ENCODE data around the gene THOC7.

The THOC7 gene

DNA sequence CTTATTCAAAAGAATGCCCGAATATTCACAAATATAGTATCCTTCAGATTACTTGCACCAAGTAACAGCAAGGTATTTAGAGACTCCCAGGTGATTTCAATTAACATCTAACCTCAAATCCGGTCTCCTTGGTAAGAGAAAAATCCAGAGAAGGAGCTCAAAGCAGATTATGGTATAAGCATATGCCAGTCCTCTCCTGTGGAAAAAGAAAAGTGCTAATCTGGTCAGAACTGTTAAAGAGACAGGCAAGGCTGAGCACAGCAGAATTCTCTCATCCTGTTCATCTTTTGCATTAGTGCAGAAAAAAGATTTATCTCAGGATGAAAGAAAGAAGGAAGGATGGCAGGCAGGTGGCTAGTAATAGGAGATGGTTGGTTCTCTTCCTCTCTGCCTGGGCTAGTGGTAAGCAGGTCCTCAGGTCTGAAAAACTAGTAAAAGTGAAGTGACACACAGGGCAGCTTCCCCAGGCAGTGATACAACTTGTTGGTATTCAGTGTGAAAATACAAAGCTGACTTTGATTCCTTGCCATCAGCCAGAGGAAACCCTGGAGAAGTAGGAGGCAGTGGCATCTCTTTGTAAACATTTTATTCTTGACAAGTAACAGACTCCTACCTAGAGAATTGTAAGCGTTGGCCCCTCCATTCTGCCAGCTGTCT lies 14.3 kb upstream of the THOC7 start:
- no peak for DNase-seq

DNA sequence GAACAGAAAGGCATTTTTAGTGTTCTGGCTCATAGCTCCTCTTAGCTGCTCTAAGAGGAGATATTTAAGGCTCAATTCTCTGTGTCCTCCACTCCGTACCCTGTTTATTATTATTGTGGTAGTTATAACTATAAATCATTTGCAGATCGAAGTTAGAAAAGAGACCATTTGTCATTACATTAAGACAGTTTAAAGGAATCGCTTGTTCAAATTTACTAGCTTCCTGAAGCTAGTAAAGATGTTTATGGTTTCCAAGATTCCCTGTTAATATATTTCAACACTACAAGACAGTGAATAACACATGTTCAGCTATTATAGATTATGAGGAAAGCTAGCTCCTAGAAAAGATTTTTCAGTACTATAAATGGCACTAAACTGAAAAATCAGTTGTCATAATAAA lies 12.7 kb upstream of the THOC7 start:
- no peak for DNase-seq

DNA sequence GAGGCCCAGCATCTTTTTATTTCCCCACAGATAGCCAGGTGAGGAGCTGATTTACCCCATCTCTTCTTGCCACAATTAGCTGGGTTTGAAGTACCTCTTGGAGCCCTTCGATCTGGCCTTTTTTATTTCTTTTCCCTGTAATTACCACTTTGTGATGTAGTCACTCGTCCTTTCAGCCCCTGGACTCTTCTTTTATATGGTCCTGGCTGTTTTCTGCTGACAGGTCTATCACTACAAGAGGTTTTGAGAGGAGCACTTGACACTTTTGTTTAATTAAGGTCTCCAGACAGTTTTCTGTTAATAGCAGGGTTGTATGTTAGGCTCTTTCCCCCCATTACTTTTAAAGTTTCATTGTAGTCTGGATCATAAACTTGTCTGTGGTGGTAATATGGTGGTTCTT lies 11.9 kb upstream of the THOC7 start:
- no peak for DNase-seq

DNA sequence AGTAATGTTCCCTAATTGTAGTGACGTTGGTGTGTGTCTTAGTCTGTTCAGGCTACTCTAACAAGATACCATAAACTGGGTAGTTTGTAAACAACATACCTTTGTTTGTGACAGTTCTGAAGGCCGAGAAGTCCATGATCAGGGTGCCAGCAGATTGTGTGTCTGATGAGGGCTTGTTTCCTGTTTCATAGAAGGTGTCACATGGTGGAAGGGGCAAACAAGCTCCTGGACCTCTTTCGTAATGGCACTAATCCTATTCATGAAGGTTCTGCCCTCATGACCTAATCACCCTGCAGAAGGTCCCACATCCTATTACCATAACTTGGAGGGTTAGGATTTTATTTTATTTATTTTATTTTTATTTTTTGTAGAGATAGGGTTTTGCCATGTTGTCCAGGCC lies 11.2 kb upstream of the THOC7 start:
- no peak for DNase-seq

DNA sequence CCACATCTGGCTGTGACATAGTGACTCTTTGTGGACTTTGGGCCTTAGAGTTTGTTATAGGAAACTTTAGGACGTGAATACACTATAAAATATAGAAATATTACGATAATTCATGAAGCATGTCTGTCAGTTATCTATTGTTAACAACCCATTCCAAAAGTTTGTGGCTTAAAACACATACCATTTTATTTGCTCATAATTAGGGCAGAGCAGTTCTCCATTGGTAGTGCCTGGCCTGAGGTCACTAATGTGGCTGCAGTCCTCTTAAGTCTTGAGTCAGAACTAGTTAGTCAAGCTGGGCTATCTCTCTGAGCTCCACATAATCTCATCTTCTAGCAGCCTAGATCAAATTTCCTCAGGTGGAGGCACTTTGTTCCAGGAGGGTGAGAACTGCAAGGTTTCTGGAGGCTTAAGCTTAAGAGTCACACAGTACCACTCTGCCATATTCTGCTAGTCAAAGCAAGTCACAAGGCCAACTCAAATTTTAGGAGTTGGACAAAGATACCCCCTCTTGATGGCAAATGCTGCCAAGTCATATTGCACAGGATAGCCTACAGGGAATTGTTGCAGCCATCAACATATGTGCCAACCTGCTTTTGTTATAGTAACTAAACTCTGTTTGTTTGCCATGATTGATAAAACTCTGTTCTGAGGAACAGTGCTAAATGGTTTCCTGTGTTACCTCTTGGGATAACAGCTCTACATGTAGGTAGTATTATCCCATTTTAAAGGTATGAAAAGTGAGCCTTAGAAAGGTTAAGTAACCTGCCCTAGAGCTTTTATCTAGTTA lies 8.7 kb upstream of the THOC7 start:
- no peak for DNase-seq

DNA sequence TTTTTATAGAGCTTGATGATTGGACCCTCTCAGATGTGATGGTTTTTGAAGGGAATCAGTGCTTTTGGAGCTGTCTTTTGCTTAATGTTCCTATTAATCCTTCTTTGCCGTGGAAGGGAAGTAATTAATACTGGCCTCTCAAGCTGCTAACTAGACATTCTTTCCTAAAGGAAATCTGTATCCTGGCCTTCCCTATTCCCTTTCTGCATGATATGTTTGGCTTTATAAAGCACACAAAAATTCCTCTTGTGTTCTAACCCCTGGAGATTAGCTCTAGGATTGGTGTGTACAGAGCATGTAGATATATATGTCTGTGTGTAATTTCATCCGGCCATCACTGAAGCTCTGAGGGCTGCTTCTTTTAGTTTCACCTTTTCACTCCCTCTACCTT lies 7.0 kb upstream of the THOC7 start:
- no peak for DNase-seq

DNA sequence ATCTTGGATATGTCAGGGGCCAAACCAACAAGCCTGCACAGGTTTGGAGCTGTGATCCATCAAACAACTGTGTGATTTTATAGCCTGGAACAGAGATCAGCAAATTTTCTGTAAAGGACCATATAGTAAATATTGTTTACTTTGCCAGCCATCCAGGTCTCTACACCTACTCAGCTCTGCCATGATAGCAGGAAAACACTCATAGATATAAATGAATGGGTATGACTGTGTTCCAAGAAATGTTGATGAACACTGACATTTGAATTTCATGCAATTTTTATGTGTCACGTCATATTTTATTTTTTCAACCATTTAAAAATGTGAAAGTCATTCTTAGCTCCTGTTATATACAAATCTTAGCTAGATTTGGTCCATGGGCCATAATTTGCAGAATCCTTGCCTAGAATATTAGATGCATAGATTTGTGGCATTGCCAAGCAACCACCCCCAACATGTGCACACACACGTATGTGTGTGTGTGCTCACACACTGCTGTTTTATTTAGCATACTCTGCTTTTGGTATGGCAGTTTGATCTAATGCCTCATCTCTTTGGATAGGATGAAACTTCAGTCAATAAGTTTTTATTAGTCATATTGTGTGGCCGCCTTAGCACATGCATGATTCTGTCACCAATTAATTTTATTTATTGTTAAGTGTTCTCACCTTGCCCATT lies 6.5 kb upstream of the THOC7 start:
- DNase-seq: no peak

DNA sequence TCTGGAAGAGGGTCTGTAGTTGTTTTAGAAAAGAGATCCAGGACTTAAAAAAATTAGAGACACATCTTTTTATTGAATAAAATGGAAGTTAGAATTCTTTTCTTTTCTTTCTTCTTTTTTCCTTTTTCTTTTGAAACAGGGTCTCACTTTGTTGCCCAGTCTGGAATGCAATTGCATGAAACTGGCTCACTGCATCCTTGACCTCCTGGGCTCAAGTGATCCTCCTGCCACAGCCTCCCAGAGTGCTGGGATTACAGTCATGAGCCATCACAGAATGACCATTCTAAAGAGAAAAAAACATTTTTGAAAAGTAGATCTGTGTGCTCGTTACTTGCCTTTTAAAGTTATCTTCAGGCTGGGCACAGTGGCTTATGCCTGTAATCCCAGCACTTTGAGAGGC lies 3.6 kb upstream of the THOC7 start:
- no peak for DNase-seq

DNA sequence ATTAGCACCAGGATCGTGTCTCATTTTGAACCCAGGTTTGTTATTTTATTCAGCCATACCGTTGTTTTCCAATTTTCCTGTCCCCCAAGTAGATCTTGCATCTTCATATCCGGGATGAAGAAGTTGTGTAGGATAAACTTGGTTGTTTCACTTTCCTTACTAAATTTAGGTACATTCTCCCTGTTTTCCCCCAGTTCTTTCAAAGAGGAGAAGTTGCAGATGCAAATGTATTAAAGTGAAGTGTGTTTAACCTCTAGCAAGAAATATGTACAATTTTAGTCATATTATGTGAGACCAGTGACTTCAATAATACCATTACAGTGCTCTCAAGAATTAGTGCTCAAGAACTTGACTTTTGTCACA lies 1.3 kb upstream of the THOC7 start:
- DNase-seq: no peak

DNA sequence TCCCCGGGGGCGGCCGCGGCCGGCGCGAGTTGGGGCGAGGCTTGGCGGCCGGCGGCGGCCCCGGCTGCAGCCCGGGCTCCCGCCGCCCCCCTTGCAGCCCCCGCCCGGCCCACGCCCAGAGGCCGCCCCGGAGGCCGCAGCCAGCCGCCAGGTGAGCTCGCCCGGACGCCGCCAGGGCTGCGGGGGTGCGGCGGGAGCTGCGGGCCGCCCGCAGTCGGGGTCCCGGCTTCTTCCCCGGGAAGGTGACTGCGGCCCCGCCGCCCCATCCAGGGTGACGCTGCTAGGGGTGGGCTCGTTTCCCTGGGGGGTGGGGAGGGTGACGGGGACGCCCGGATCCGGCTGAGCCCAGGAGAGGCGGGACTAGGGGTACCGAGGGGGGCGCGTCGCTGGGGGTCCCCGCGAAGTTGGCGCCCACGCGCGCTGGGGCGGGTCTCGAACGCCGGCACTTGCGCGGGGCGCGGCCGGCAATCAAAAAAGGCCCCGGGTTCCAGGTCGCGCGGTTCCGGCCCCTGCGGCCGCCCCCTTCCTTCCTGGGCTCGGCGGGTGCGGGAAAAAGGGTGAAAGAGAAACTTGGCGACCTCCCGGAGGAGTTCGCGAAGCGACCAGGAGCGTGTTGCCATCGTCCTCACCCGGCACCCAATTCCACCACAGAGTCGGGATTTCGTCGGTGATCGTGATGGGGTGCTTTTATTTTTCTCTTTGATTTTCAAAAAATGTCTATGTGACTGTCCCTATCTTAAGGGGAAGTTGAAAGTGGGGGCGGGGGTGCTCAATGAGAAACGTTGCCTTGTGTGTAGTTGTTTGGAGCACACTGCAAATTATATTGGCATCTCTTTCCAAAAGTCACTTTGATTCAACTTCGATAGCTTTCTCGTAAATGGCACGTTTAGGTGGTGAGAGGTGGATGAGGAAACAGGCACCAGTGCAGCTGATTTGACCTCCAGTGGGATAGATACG lies 681 bp upstream of the THOC7 start:
- DNase-seq: no peak

DNA sequence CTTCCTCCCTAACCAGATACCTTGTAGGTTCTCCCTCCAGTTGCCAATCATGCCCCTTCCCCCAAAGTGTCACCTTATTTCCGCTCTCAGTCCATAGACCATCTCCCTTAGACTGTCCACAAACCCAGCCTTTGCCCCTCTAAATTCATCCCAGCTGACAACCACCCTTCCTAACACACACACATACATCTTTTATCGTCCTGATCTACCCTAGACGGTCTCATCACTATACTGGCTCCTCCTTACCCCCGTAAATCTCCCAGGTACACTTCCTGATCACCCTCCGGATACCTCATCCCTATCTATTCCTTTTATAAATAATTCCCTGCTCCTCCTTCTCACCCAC lies 828 bp downstream of the THOC7 start:
- DNase-seq: no peak

DNA sequence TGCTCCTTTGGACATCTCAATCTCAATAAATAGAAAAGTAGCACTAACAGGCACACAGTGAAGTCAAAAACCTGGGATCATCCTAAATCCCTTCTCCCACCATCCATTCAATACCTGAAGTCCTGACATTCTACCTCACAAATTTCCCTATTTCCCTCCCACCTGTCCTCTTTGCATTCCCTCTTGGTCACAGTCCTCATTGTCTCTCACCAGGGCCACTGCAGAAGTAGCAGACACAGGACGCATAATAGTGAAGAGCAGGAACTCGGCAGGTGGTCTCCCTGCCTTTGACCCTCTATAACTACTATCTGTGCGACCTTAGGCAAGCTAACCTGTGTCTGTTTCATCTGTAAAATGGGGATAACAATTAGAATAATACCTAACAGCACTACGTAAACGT lies 2.3 kb downstream of the THOC7 start:
- DNase-seq: no peak

DNA sequence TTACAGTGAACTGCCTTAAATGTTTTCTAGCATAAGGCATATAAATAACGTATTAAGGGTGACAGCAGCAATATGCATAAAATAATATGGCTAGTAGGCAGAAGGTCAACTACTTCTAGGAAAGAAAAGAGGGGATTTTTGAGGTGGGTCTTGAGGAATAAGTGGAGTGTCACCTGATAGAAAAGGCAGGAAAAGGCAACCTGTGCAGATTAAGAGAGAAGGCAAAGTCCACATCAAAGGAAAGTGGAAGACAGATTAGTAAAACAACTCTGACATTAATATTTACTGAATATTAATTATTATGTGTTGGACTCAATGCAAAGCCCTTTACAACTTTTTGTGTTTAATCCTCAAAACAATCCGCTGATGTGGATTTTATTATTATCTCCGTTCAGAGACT lies 2.8 kb downstream of the THOC7 start:
- no peak for DNase-seq

DNA sequence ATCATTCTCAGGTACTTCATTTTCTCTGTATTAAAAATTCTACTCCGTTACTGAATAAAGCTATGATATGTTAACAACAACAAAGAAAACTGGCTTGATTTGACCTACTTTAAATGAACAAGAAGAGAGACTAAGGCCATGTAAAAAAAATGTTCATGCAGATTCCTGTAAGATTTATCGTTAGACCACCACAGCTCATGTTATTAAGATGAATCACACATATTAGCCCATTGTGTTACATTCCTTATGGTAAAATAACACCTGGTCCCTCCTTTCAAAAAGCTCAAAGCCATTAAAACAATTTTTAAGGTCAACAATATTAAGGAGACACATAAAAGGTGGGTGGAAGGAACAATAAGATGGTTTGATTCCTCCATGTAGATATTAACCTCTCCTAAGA lies 6.3 kb downstream of the THOC7 start:
- no peak for DNase-seq

DNA sequence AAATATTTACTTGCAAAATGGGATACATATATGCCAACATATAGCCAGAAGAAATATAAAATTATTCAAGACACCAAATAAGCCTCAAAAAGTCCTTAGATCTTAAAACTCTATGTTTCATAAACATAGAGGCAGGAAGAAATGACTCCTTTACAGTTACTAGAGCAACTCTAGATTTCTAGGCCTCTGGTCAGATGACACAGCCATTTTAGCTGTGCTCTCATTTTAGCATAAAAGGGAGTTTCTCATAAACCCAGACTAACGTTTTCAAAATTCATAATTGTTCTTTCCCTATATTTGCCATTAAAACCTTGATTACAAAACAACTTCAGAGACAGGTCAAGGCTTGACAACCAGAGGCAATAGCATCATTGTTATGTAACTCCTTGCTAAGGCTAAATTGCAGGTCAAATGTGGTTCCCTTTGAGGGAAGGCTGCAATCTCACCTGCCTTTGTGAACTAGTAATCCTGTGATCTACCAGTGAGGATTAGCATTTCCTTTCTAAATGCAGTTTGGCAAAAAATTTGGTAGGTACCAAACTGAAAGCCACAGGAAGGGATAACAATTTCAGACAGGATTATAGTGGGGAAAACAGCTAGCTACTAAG lies 8.2 kb downstream of the THOC7 start:
- DNase-seq: no peak

DNA sequence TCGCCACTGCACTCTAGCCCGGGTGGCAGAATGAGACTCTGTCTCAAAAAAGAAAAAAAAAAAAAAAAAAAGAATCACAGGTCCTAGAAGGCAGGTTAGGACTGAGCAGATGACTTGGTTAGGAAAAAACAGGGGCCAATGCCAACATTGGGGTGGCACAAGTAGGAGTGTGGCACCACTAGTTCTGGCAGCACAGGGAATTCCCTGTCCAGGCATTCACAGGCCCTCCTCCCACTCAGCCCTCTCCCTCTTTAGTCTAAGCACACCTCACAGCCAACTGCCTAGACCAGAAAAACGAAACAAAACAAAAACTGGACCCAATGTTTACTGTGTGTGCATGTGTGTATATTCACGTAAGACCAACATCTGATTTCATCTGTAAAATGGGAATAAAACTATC lies 10.5 kb downstream of the THOC7 start:
- DNase-seq: no peak

DNA sequence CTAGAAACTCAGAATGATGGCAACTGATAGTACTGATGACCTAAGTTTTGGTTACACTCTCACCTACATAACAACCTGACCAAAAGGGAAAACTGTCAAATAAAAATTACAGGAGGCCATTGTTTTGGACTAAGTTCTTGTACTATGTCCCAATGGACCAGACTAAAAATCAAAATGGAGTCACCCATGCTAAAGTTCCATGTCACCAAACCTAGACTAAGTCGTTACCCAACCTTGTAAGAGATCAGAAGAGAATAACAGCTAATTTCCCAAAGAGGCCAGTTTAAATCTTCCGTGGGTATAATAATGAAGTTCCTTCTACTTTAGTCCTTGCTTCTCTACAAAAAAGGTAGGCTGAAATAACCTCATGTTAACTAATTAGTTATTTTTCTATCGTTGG lies 12.3 kb downstream of the THOC7 start:
- DNase-seq: no peak

DNA sequence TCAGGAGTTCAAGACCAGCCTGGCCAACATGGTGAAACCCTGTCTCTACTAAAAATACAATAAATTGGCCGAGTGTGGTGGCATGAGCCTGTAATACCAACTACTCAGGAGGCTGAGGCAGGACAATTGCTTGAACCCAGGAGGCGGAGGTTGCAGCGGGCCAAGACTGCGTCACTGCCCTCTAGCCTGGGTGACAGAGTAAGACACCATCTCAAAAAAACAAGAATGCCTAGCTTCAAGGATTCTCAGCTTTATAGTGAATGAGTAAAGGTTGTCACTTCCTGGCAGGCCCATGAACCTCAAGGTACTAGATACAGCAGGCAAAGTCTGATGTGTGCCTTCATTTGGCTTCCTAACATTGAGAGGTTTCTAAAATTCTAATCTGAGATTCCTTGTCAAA lies 14.4 kb downstream of the THOC7 start:
- no peak for DNase-seq

DNA sequence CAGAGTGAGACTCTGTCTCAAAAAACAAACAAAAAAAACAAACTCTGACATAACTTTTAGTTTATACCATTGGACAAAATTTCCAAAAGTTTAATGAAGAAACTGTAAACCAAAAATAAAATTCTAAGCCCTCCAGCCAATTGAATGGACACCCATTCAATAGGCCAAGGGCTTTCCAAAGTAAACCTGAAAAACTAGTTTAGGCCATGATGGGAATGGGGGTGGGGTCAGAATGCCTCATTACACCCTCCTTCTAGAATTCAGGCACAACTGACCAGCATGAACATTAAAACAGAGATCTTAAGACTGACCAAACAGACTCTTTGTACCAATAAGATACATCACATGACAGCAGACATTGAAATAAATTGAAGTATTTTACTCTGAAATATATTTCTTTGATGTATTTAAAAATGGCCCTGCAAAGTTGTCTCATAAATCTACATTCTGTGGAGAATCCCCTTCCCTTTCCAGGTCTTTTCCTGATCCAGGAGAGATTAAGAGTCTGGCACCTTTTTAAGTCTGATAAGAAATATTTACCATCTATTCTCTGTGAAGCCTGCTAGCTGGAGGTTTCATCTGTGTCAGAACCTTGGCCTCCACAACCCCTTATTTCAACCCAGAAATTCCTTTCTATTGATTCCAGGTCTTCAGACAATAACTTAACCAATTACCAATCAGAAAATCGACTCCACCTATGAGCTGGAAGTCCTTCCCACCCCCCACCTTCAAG lies 15.7 kb downstream of the THOC7 start:
- DNase-seq: no peak

DNA sequence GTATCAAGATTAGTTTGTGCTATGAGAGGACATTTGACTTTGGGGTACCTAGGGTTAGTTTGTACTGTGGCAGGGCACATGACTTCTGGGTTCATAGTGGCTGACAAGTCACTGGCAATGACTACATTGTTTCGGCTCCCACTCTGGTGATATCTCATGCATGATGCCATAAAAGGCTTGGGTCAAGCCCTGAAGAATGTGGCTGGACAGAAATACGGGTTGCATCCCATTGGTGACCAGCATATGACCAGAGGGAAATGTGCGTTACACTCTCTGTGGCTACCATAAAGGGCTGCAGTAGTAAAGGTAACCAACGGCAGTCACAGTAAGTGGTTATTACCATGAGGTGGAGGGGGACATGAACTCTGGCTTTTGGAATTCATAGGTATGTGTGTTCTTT lies 18.4 kb downstream of the THOC7 start:
- DNase-seq: no peak

DNA sequence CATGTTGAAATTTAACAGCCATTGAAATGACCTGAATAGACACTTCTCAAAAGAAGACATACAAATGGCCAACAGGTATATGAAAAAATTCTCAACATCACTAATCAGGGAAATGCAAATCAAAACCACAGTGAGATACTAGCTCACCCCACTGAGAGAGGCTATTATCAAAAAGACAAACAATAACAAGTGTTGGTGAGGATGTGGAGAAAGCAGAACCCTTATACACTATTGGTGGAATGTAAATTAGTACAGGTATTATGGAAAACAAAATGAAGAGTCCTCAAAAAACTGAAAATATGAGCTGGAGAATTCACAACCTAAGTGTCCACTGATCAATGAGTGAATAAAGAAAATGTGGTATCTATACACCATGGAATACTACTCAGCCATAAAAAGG lies 21.5 kb downstream of the THOC7 start:
- no peak for DNase-seq

DNA sequence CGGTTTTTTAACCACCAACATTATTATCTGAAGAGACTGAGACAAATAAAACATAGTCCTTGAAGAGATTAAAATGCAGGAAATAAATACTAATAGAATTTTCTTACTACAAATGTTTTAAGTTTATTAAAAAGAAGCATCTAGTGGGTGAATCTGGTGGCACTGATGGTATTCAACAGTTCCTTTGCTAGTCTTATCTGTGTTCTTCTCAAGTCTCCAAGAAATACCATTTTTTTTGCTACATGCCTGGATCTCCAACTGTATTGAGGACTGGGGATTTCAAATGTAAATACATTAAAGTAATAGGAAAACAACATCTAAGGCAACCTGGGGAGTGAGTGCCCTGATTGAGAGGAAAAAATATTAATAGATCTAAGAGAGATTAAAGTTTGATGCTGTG lies 21.9 kb downstream of the THOC7 start:
- no peak for DNase-seq

Measured in NCI-H2171 (cell line).